Measurements from ENCODE around the gene WNT5A. TPM values are rescaled to one million over a fixed set of nuclear protein-coding genes. Genes with fewer than 3 reads are reported as not detected.
A peak's percentile ranks its signal among the peaks of the same experiment; 100 is the strongest.

Gene WNT5A
- total and polyA plus RNA-seq, 5 donors: 2.6 to 13.0 (median 10.8) TPM

GRCh38 chr3:55442861-55443260 lies 44.2 kb downstream of the WNT5A start:
- intact Hi-C loops (cut with DNase I): no loop called here
- no peak overlapping the region for H3K27ac ChIP-seq (ENCODE audit: low read length)
- H3K27me3 ChIP-seq (ENCODE audit: control insufficient read depth, insufficient read depth): no peaks in the 10 kb centered on the region
- WGBS: 73% methylated on average over 3 of the region's 3 CpGs
- DNase-seq (no peak), ATAC-seq (no peak)
- H3K9me3 ChIP-seq (ENCODE audit: control insufficient read depth, low read length): no peaks in the 10 kb centered on the region
- no peaks in the 10 kb centered on the region for H3K4me1 ChIP-seq (ENCODE audit: control insufficient read depth, insufficient read depth, low read length)
- H3K4me3 ChIP-seq (ENCODE audit: low read length): no peak overlapping the region

DNA sequence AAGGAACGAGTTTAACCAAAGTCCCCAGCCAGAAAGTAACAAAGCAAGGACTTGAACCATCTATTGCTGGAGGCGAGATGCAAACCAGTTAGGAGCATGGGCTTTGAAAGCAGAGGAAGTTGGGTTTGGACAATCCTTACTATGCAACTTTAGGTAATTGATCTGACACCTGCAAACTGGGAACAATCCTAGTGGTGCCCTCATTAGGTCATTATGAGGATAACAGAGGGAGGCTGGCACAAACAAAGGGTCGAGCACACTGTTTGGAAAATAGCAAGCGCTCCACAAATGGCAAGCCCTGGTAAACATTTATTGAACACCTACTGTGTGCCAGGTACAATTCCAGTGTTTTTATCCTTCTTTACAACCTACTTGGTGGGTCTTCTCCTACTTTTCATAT lies 45.6 kb downstream of the WNT5A start:
- H3K27me3 ChIP-seq (ENCODE audit: control insufficient read depth, insufficient read depth): no peaks in the 10 kb centered on the region
- no peaks in the 10 kb centered on the region for H3K9me3 ChIP-seq (ENCODE audit: control insufficient read depth, low read length)
- DNase-seq (no peak), ATAC-seq (no peak)
- no peak overlapping the region for H3K4me3 ChIP-seq (ENCODE audit: low read length)
- intact Hi-C loops (cut with DNase I): no loop called here
- H3K4me1 ChIP-seq (ENCODE audit: control insufficient read depth, insufficient read depth, low read length): no peaks in the 10 kb centered on the region
- WGBS: 82% methylated on average over 4 of the region's 4 CpGs
- H3K27ac ChIP-seq (ENCODE audit: low read length): no peak overlapping the region

DNA sequence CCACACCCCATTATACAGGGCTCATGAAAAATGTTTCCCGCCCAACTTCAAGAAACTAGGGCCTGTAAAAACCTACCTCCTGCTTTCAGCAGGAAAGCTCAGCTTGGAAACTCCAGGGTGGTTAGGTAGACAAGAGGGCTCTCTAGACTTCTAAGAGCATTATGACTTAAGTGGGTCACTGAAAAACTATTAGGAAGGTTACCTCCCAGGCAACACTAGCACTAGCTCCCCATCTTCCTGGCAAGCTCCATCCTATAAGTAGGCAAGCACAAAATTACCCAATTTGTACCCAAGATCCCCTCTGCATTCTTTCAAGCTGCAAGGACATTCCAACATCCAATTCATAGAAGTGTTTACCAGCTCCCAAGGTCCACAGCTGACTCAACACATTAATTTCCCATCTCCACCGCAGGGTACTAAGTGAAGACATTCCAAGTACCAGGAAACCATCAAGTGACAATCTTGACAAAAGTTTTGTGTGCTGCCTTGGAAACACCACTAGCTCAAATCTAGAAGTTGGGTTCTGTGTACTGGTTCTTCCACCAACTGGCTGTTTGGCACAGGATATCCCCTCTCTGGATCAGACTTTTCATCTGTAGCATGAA lies 46.9 kb downstream of the WNT5A start:
- H3K27me3 ChIP-seq (ENCODE audit: control insufficient read depth, insufficient read depth): no peaks in the 10 kb centered on the region
- intact Hi-C loops (cut with DNase I): no loop called here
- H3K4me3 ChIP-seq (ENCODE audit: low read length): no peak overlapping the region
- no peak for ATAC-seq
- H3K4me1 ChIP-seq (ENCODE audit: control insufficient read depth, insufficient read depth, low read length): no peaks in the 10 kb centered on the region
- no peak overlapping the region for H3K27ac ChIP-seq (ENCODE audit: low read length)
- DNase-seq: no peak
- 87% methylated on average over 2 of the region's 2 CpGs for WGBS
- no peaks in the 10 kb centered on the region for H3K9me3 ChIP-seq (ENCODE audit: control insufficient read depth, low read length)

GRCh38 chr3:55439657-55440056 lies 47.4 kb downstream of the WNT5A start:
- H3K27ac ChIP-seq (ENCODE audit: low read length): no peak overlapping the region
- WGBS: 82% methylated on average over 3 of the region's 3 CpGs
- intact Hi-C loops (cut with DNase I): no loop called here
- no peaks in the 10 kb centered on the region for H3K27me3 ChIP-seq (ENCODE audit: control insufficient read depth, insufficient read depth)
- H3K4me1 ChIP-seq (ENCODE audit: control insufficient read depth, insufficient read depth, low read length): no peaks in the 10 kb centered on the region
- DNase-seq (no peak), ATAC-seq (no peak)
- no peaks in the 10 kb centered on the region for H3K9me3 ChIP-seq (ENCODE audit: control insufficient read depth, low read length)
- no peak overlapping the region for H3K4me3 ChIP-seq (ENCODE audit: low read length)

DNA sequence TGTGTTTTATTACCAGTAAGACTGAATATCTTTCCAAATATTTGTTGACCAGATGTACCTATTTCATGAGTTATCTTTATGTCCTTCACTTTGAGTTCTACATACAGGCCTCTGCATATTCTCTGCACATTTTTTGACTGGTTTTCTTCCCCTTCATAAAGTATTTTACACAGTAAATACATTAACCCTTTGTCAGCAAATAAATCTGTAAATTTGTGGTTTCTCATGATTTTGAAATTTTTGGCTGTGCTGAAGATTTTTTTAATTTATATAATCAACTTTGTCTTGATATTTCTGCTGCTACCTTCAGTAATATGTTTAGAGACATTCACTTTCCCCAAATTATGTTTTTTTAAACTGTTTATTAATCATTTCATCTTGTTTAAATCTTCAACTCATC lies 50.5 kb downstream of the WNT5A start:
- Histone ChIP-seq H3K4me1 (ENCODE audit: control insufficient read depth, insufficient read depth, low read length) (no peaks in the 10 kb centered on the region), H3K4me3 (ENCODE audit: low read length) (no peak overlapping the region), H3K27ac (ENCODE audit: low read length) (no peak overlapping the region), H3K9me3 (ENCODE audit: control insufficient read depth, low read length) (no peaks in the 10 kb centered on the region), H3K27me3 (ENCODE audit: control insufficient read depth, insufficient read depth) (no peaks in the 10 kb centered on the region)
- DNase-seq: no peak
- ATAC-seq: no peak
- intact Hi-C loops (cut with DNase I): no loop called here

DNA sequence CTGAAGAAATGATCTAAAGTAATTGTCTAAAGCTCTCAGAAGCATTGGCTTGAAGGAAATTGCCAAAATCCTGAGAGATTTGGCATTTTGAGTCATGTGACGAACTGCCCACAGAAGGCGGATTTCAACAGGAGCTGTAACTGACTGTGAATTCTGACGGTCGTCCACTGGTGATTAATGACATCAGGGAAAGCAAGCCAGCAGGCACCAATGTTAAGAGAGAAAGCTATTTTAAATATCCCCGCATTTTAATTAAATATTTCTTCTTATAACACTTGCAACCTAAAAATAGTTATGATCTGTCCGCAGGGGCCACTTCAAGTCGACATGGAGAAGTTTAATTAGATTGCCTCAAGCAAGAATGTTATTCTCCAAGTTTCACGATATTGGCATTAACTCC lies 51.6 kb downstream of the WNT5A start:
- Histone ChIP-seq H3K4me1 (ENCODE audit: control insufficient read depth, insufficient read depth, low read length) (no peaks in the 10 kb centered on the region), H3K27me3 (ENCODE audit: control insufficient read depth, insufficient read depth) (no peaks in the 10 kb centered on the region), H3K27ac (ENCODE audit: low read length) (no peak overlapping the region), H3K4me3 (ENCODE audit: low read length) (no peak overlapping the region), H3K9me3 (ENCODE audit: control insufficient read depth, low read length) (no peaks in the 10 kb centered on the region)
- DNase-seq: no peak
- WGBS: 34% methylated on average over 8 of the region's 8 CpGs
- intact Hi-C loops (cut with DNase I): no loop called here
- no peak for ATAC-seq

DNA sequence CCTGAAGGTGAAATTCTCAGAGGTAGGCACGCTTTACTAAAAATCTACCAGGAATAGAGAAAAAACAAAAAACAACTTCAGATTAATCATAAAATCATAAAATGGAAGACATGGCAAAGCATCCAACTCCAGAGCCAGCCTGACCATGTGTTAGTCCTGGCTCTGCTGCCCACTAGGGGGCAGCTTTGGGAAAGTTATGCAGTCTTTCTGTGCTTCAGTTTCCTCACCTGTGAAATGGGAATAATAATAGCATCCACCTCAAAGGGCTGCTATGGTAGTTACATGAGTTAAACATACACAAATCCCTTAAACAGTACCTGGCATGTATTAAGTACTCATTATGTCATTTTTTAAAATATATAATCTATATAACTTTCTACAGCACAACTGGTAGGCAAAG lies 52.3 kb downstream of the WNT5A start:
- Histone ChIP-seq H3K4me1 (ENCODE audit: control insufficient read depth, insufficient read depth, low read length) (no peaks in the 10 kb centered on the region), H3K4me3 (ENCODE audit: low read length) (no peak overlapping the region), H3K27ac (ENCODE audit: low read length) (no peak overlapping the region), H3K27me3 (ENCODE audit: control insufficient read depth, insufficient read depth) (no peaks in the 10 kb centered on the region), H3K9me3 (ENCODE audit: control insufficient read depth, low read length) (no peaks in the 10 kb centered on the region)
- intact Hi-C loops (cut with DNase I): no loop called here
- 97% methylated on average over 1 of the region's 1 CpG for WGBS
- peak in 1 of 3 donors; percentile 50 for DNase-seq
- ATAC-seq: no peak

- no peaks in the 10 kb centered on the region for H3K4me1 ChIP-seq (ENCODE audit: control insufficient read depth, insufficient read depth, low read length)
- H3K27ac ChIP-seq (ENCODE audit: low read length): no peak overlapping the region
- 84% methylated on average over 6 of the region's 6 CpGs for WGBS
- no peaks in the 10 kb centered on the region for H3K9me3 ChIP-seq (ENCODE audit: control insufficient read depth, low read length)
- intact Hi-C loops (cut with DNase I): no loop called here
- no peak for ATAC-seq
- DNase-seq: no peak
- no peak overlapping the region for H3K4me3 ChIP-seq (ENCODE audit: low read length)
- H3K27me3 ChIP-seq (ENCODE audit: control insufficient read depth, insufficient read depth): no peaks in the 10 kb centered on the region
Observed at GRCh38 chr3:55431041-55431440, 56.1 kb downstream of the WNT5A start.

DNA sequence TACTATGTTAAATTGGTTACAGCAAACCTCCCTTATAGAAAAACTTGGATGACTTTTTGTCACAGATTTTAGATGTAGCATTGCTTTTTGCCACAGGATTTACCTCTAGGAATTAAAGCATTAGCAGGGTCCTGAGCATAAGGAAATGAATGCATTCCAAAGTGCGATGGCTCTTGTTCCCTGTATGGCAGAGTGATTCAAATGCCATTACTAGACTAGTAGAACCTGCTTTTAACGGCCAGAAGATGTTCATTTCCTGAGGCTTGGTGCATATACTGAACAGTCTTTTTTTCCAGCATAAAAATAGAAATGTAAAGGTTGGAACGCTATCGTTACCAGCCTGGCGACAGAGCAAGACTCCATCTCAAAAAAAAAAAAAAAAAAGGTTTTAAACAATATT lies 59.4 kb downstream of the WNT5A start:
- Histone ChIP-seq H3K4me1 (ENCODE audit: control insufficient read depth, insufficient read depth, low read length) (no peaks in the 10 kb centered on the region), H3K27ac (ENCODE audit: low read length) (no peak overlapping the region), H3K9me3 (ENCODE audit: control insufficient read depth, low read length) (no peaks in the 10 kb centered on the region), H3K4me3 (ENCODE audit: low read length) (no peak overlapping the region), H3K27me3 (ENCODE audit: control insufficient read depth, insufficient read depth) (no peaks in the 10 kb centered on the region)
- ATAC-seq (no peak), DNase-seq (no peak)
- intact Hi-C loops (cut with DNase I): no loop called here
- 57% methylated on average over 5 of the region's 5 CpGs for WGBS

DNA sequence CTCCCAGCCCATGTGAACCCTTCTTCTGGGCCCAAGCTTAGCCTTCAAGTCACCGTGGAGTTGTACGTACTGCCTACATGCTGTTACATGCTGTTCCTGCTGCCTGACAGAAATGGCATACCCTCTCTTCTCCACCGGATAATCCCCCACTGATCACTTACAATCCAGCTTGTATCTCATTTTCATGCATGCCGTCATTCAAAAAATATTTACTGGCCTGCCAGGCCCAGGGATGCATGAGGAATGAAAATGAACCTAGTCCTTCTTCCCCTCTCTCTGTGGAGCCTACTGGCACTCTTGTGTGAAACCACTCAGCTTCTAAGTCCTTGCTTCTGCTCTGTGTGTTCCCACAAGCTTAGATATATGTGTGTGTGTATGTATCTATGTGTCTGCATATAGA lies 60.6 kb downstream of the WNT5A start:
- Histone ChIP-seq H3K27ac (ENCODE audit: low read length) (no peak overlapping the region), H3K4me3 (ENCODE audit: low read length) (no peak overlapping the region), H3K9me3 (ENCODE audit: control insufficient read depth, low read length) (no peaks in the 10 kb centered on the region), H3K27me3 (ENCODE audit: control insufficient read depth, insufficient read depth) (no peaks in the 10 kb centered on the region), H3K4me1 (ENCODE audit: control insufficient read depth, insufficient read depth, low read length) (no peaks in the 10 kb centered on the region)
- intact Hi-C loops (cut with DNase I): no loop called here
- 72% methylated on average over 4 of the region's 4 CpGs for WGBS
- ATAC-seq: no peak
- DNase-seq: no peak

GRCh38 chr3:55423782-55424181 lies 63.3 kb downstream of the WNT5A start:
- H3K27ac ChIP-seq (ENCODE audit: low read length): no peak overlapping the region
- DNase-seq: peak in 1 of 3 donors; percentile 37
- no peaks in the 10 kb centered on the region for H3K4me1 ChIP-seq (ENCODE audit: control insufficient read depth, insufficient read depth, low read length)
- WGBS: 37% methylated on average over 5 of the region's 5 CpGs
- intact Hi-C loops (cut with DNase I): no loop called here
- H3K27me3 ChIP-seq (ENCODE audit: control insufficient read depth, insufficient read depth): no peaks in the 10 kb centered on the region
- ATAC-seq: peak; percentile 26 to 84
- no peaks in the 10 kb centered on the region for H3K9me3 ChIP-seq (ENCODE audit: control insufficient read depth, low read length)
- H3K4me3 ChIP-seq (ENCODE audit: low read length): no peak overlapping the region

- Histone ChIP-seq H3K9me3 (ENCODE audit: control insufficient read depth, low read length) (no peaks in the 10 kb centered on the region), H3K4me3 (ENCODE audit: low read length) (no peak overlapping the region), H3K27ac (ENCODE audit: low read length) (no peak overlapping the region), H3K4me1 (ENCODE audit: control insufficient read depth, insufficient read depth, low read length) (no peaks in the 10 kb centered on the region), H3K27me3 (ENCODE audit: control insufficient read depth, insufficient read depth) (no peaks in the 10 kb centered on the region)
- ATAC-seq: no peak
- no peak for DNase-seq
- WGBS: 91% methylated on average over 1 of the region's 1 CpG
- intact Hi-C loops (cut with DNase I): no loop called here
Observed at GRCh38 chr3:55417211-55417610, 69.9 kb downstream of the WNT5A start.
